GM21825 (cell line): Measurements from ENCODE around the gene NEK10.
"Not testable (repeated sequence)": the region's sequence is repeated elsewhere in the genome, so short reads cannot be mapped to it uniquely, and the experiment has no call there.

Experiments
- ATAC-seq: cut with Tn5 transposase; IDR thresholded peaks from one replicate; pipeline ENCODE4 v1.9.1; 2021; ENCODE audit warnings: mild to moderate bottlenecking, moderate library complexity; ENCODE audit not compliant: unreplicated experiment

The NEK10 gene

GRCh38 chr3:27319847-27320526 lies 49.2 kb downstream of the NEK10 start:
- ATAC-seq = no peak

DNA sequence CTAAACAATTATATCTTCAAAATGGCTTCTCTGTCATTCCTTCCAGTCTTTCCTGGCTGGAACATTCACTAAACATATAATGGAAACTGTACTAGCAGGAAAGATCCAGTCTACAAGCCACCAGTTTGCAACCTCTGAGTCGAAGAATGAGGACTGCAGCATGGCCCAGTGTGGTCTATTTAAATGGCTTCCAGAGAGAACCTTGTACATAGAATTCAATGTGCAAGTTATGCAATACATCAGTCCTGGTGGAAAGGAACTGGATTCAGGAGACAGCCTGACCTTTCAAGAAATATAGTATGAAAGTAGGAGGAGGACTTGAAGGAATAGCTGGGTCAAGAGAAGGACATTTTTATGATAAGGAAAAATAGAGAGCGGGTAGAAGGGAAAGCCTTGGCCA lies 49.9 kb downstream of the NEK10 start:
- no peak for ATAC-seq

GRCh38 chr3:27317096-27317495 lies 52.1 kb downstream of the NEK10 start:
- no peak for ATAC-seq

DNA sequence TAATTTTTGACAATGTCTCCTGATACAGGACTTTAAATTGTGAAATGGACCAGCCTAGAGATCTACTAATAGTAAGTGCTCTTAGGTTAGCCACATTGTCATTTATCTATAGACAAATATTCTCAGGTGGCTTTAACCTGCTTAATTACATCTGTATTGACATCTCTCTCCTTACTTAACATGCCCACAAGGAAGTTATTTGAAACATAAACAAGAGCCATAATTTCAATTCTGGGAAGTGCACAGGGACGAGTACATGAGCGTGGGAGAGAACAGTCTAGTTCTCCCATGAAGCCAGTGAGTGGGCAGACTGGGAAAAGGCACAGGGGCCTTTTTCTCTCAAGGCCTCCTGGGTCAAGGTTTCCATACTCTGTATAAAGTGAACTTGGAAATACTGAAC lies 54.2 kb downstream of the NEK10 start:
- no peak for ATAC-seq

GRCh38 chr3:27312044-27312668 lies 57.0 kb downstream of the NEK10 start:
- peak; percentile 87 for ATAC-seq

- ATAC-seq = no peak
Measured at GRCh38 chr3:27311400-27311799, 57.8 kb downstream of the NEK10 start.

DNA sequence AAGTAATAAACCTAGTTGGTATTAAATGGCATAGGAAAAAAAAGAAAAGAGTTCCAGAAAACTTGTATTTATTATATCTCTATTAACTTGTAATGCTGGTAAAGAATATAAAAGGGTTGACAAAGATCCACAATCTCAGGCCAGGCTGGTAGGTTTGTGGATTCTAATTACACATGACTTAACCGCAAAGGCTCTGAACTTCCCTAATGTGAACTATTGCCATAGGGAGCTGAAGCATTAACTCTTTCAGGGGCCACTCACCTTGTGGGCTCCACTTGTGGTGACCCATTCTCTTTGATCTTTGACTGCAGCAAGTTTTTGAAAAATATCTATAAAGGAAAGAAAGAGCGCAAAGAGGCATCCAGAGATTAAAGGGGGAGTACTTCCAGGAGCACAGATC lies 58.5 kb downstream of the NEK10 start:
- no peak for ATAC-seq

DNA sequence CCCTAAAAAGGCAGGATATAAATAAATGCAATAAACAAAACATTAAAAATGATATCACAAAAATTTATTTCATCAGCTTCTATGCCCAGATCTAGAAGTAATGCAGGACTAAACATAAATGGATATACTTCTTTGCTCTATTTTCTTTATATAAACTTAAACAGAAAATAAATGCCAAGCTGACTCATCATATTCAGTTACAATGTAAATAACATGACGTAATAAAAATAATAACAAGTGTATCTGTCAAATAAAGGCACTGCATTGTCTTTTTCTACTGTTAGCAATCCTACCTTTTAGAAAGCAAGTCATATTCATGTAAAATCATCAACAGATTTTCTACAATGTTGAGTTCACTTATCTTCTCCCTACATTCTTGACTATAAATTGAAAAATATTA lies 61.6 kb downstream of the NEK10 start:
- ATAC-seq = no peak

- ATAC-seq = no peak
Measured at GRCh38 chr3:27302891-27303290, 66.3 kb downstream of the NEK10 start.

DNA sequence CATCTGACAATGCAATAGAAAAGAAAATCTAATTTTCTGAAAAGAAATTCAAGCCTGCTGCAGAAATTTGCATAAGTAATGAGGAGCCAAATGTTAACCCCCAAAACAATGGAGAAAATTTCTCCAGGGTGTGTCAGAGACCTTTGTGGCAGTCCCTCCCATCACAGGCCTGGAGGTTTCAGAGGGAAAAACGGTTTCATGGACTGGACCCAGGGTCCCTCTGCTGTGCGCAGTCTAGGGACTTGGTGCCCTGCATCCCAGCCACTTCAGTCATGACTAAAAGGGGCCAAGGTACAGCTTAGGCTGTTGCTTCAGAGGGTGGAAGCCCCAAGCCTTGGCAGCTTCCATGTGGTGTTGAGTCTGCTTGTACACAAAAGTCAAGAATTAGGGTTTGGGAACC lies 70.2 kb downstream of the NEK10 start:
- not testable (repeated sequence) for ATAC-seq

- no peak for ATAC-seq
Measured at GRCh38 chr3:27293939-27294338, 75.2 kb downstream of the NEK10 start.

- no peak for ATAC-seq
Measured at GRCh38 chr3:27290760-27291159, 78.4 kb downstream of the NEK10 start.

- ATAC-seq = no peak
Measured at GRCh38 chr3:27289769-27290413, 79.3 kb downstream of the NEK10 start.

DNA sequence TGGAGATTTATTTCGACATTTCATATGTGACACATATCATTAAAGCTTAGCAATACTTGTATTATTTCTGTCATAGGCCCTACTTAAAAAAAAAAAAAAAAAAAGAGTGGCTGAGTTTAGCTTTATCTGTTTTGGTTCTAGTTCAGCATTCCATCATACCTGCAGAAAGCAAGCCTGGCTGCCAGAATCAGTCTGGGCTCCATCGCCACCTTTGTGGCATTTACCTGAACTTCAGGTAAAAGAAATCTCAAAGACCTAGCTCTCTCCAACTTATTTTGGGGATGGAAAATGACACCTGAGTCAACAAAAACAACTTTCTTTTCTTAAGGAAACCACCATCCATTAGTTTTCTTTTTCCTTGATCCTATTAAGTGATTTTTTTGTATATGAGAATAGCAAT lies 82.1 kb downstream of the NEK10 start:
- ATAC-seq = no peak

GRCh38 chr3:27286467-27286866 lies 82.7 kb downstream of the NEK10 start:
- not testable (repeated sequence) for ATAC-seq

- no peak for ATAC-seq
Measured at GRCh38 chr3:27285668-27286067, 83.5 kb downstream of the NEK10 start.

DNA sequence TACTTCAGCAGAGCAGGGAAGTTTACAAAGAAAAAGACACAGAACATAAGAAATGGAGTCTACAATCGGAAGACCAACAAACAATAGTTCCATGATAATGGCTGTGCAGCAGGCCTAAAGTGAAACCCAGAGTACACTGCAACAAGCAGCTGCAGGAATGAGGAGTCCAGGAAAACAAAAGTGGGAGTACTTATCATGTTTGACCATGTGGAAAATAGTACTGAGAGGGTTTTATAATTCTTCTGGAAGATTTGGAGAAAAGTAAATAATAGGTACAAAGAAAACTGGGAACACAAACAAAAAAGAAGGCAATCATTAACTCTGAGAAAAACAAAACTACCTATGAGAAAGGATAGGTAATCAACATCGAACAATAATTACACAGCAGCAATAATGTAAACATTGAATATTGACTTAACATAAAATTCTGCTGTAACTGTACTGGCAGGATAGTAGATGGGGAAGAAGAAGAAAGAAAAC lies 87.5 kb downstream of the NEK10 start:
- no peak for ATAC-seq

DNA sequence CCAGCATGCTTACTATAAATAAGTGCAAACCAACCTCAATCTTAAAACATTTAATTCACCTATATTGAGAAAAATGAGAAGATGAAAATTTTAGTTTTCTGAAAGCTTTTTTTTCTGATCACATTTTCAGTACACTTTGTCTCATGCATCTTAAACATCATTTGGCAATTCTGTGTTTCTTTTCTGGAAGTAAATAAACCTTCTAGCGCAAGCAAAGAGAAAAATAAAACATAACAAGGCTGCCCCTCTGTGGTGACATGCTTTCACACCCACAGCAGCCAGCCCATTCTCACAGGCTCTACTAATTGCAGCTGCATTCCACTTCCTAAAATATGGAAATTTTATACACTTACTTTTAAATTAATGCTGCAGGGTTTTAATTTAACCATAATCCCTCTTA lies 90.1 kb downstream of the NEK10 start:
- ATAC-seq = no peak

DNA sequence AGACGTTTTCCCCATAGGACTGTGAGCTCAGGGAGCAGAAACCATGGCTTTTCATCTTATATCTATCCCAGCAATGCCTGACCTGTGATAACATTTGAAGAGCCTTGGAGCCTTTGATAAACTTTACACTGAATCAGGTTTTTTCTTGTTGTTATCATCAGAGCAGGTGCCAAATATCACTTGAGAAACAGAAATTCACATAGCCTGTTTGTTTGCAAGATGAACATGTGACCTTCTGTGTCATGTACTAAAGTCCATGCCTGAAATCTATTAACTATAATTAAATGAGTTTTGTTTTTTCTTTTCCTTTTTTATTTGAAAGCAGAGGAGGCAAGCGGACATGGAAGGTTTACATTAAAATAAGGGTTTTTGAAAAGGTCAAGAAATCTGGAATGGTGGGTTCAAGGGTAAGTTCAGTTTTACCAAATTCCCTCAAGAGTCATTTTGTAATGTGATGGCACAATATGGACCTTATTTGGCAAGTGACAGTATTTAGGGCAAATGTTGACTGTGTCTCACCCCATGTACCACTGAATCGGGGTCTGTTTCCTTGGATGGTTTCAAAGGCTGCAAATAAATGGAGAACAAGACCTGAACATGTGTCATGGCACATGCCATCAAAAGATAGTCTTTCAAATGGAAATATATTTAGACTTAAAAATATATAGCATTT lies 90.7 kb downstream of the NEK10 start:
- ATAC-seq = no peak

GRCh38 chr3:27275441-27275990 lies 93.7 kb downstream of the NEK10 start:
- no peak for ATAC-seq

- no peak for ATAC-seq
Measured at GRCh38 chr3:27271890-27272289, 97.3 kb downstream of the NEK10 start.
